UCSD-AML1 (cell line): Measurements from ENCODE around the gene PLCG2.

Experiments
- DNase-seq: peaks from one replicate; lab custom pipeline; 2025; ENCODE audit not compliant: unreplicated experiment; lab: John Stamatoyannopoulos, UW

PLCG2 gene

GRCh38 chr16:81905277-81905676 lies 126.2 kb downstream of the PLCG2 start:
- DNase-seq = no peak

GRCh38 chr16:81907681-81908080 lies 128.6 kb downstream of the PLCG2 start:
- DNase-seq = no peak

GRCh38 chr16:81908466-81909262 lies 129.6 kb downstream of the PLCG2 start:
- DNase-seq = no peak

GRCh38 chr16:81910366-81910885 lies 131.3 kb downstream of the PLCG2 start:
- no peak for DNase-seq

GRCh38 chr16:81912395-81912794 lies 133.3 kb downstream of the PLCG2 start:
- no peak for DNase-seq

GRCh38 chr16:81913222-81913621 lies 134.1 kb downstream of the PLCG2 start:
- no peak for DNase-seq

- no peak for DNase-seq
These were observed 138.3 kb downstream of the PLCG2 start for GRCh38 chr16:81917375-81917774.

- no peak for DNase-seq
These were observed 139.8 kb downstream of the PLCG2 start for GRCh38 chr16:81918927-81919326.

GRCh38 chr16:81920498-81920897 lies 141.4 kb downstream of the PLCG2 start:
- DNase-seq = no peak

GRCh38 chr16:81921085-81921814 lies 142.2 kb downstream of the PLCG2 start:
- no peak for DNase-seq

GRCh38 chr16:81921843-81922584 lies 142.9 kb downstream of the PLCG2 start:
- no peak for DNase-seq

GRCh38 chr16:81923296-81923695 lies 144.2 kb downstream of the PLCG2 start:
- DNase-seq = no peak

GRCh38 chr16:81925016-81925415 lies 145.9 kb downstream of the PLCG2 start:
- no peak for DNase-seq

- DNase-seq = no peak
These were observed 146.9 kb downstream of the PLCG2 start for GRCh38 chr16:81926036-81926435.

GRCh38 chr16:81927561-81928185 lies 148.6 kb downstream of the PLCG2 start:
- no peak for DNase-seq

GRCh38 chr16:81928271-81928918 lies 149.3 kb downstream of the PLCG2 start:
- DNase-seq = no peak

GRCh38 chr16:81928975-81929374 lies 149.9 kb downstream of the PLCG2 start:
- DNase-seq = peak; percentile 17

GRCh38 chr16:81929841-81930240 lies 150.8 kb downstream of the PLCG2 start:
- DNase-seq = no peak

GRCh38 chr16:81931927-81932326 lies 152.8 kb downstream of the PLCG2 start:
- DNase-seq = no peak

GRCh38 chr16:81932668-81933067 lies 153.6 kb downstream of the PLCG2 start:
- DNase-seq = no peak

- DNase-seq = no peak
These were observed 154.3 kb downstream of the PLCG2 start for GRCh38 chr16:81933361-81933760.
